Upper lobe of right lung (tissue), 1 donor: ENCODE measurements around the gene EXTL2. TPM values are rescaled to one million over a fixed set of nuclear protein-coding genes. Genes with fewer than 3 reads are reported as not detected.

Experiments used
- ATAC-seq: fragments of 200-7000 bp; cut with Tn5 transposase; one replicate; pipeline ENCODE4 v1.9.1; 2020; ENCODE audit warnings: mild to moderate bottlenecking, moderate library complexity
- DNase-seq: peaks from one replicate; pipeline ENCODE4 v3.0.0-alpha.2; 2020
- H3K27ac ChIP-seq: fragments of 200-600 bp; one replicate; pipeline ENCODE4 v1.8.0; 2022
- H3K27me3 ChIP-seq: fragments of 200-600 bp; one replicate; pipeline ENCODE4 v1.8.0; 2022; ENCODE audit warnings: mild to moderate bottlenecking
- H3K36me3 ChIP-seq: fragments of 200-600 bp; one replicate; pipeline ENCODE4 v1.8.0; 2022
- H3K4me1 ChIP-seq: fragments of 200-600 bp; one replicate; pipeline ENCODE4 v1.8.0; 2022
- H3K4me3 ChIP-seq: fragments of 200-600 bp; one replicate; pipeline ENCODE4 v1.8.0; 2022; ENCODE audit warnings: mild to moderate bottlenecking
- H3K9me3 ChIP-seq: fragments of 200-600 bp; one replicate; pipeline ENCODE4 v1.8.0; 2022
- CTCF ChIP-seq: fragments of 200-600 bp; IDR thresholded peaks from one replicate; pipeline ENCODE4 v1.8.0; 2022; ENCODE audit warnings: antibody characterized with exemption
- intact Hi-C: fragments of 100-400 bp; cut with DNase I; formaldehyde crosslinking; loops from one replicate; pipeline ENCODE4 v1.11.0; 2022
- long read RNA-seq: library from polyadenylated mRNA; unstranded; transcript quantifications from one replicate; pipeline ENCODE4 v2.0.0, GENCODE V29; 2021
- total RNA-seq: library from RNA; stranded (reverse); fragmentation: NEBNext Ultra II Directional; extraction: Animal tissue kit (Norgen Biotek cat#: 25700); gene quantifications from one replicate; pipeline ENCODE4 v1.2.1, GENCODE V29; 2021
- donor health status: DM: no; HTN: yes; CAD: no; lungs with severe emphysema.

EXTL2 gene
- total RNA-seq = 11.6 TPM
- long read RNA-seq, transcript EXTL2-202 (5 exons, 3,985 nt) = major isoform, 7 of 11 reads
- long read RNA-seq, partial matches to known transcripts = 1 of 11 reads
- long read RNA-seq, other reads (novel, unspliced or antisense) = 1 of 11 reads

GRCh38 chr1:100894603-100895539 is at the start of gene EXTL2:
Gene EXTL2, minus strand, starts transcription at chr1:100894842. Its CDS starts 6,085 bp downstream, at chr1:100888757.
- peaks cover 6% of the 10 kb centered on the region for H3K9me3 ChIP-seq
- no peak for TF ChIP-seq CTCF
- peak within 1 kb of the TSS; percentile 90 for H3K4me3 ChIP-seq
- H3K27me3 ChIP-seq = no peaks in the 10 kb centered on the region
- intact Hi-C loops = no loop called here
- peaks cover 12% of the 10 kb centered on the region for H3K36me3 ChIP-seq
- H3K27ac ChIP-seq = peak within 1 kb of the TSS; percentile 98
- ATAC-seq (peak; percentile 80), DNase-seq (peak; percentile 94)
- peaks cover 30% of the 10 kb centered on the region for H3K4me1 ChIP-seq

GRCh38 chr1:100943533-100943932 is 48.9 kb upstream of the EXTL2 start:
- intact Hi-C loops = no loop called here

GRCh38 chr1:100942304-100943046 is 47.8 kb upstream of the EXTL2 start:
- ATAC-seq = no peak
- no peaks in the 10 kb centered on the region for H3K9me3 ChIP-seq
- TF ChIP-seq CTCF = no peak
- no peak overlapping the region for H3K4me3 ChIP-seq
- peaks cover 15% of the 10 kb centered on the region for H3K36me3 ChIP-seq
- no peak for DNase-seq
- H3K27ac ChIP-seq = no peak overlapping the region
- H3K27me3 ChIP-seq = no peaks in the 10 kb centered on the region
- intact Hi-C loops = no loop called here
- no peaks in the 10 kb centered on the region for H3K4me1 ChIP-seq

More at GRCh38 chr1:100943533-100943932, 48.9 kb upstream of the EXTL2 start:
- no peaks in the 10 kb centered on the region for H3K9me3 ChIP-seq
- H3K27me3 ChIP-seq = no peaks in the 10 kb centered on the region
- H3K36me3 ChIP-seq = peaks cover 15% of the 10 kb centered on the region
- TF ChIP-seq CTCF = no peak
- H3K4me3 ChIP-seq = no peak overlapping the region
- H3K27ac ChIP-seq = no peak overlapping the region
- DNase-seq = no peak
- ATAC-seq = no peak
- H3K4me1 ChIP-seq = peaks cover 2% of the 10 kb centered on the region

GRCh38 chr1:100941580-100942216 is 47.1 kb upstream of the EXTL2 start:
- no peaks in the 10 kb centered on the region for H3K9me3 ChIP-seq
- TF ChIP-seq CTCF = no peak
- no peaks in the 10 kb centered on the region for H3K27me3 ChIP-seq
- ATAC-seq (no peak), DNase-seq (no peak)
- no peak overlapping the region for H3K27ac ChIP-seq
- H3K36me3 ChIP-seq = peaks cover 17% of the 10 kb centered on the region
- H3K4me1 ChIP-seq = no peaks in the 10 kb centered on the region
- intact Hi-C loops = no loop called here
- no peak overlapping the region for H3K4me3 ChIP-seq

GRCh38 chr1:100941098-100941527 is 46.5 kb upstream of the EXTL2 start:
- Histone ChIP-seq H3K27me3 (no peaks in the 10 kb centered on the region), H3K4me3 (no peak overlapping the region), H3K4me1 (no peaks in the 10 kb centered on the region), H3K9me3 (no peaks in the 10 kb centered on the region), H3K36me3 (peaks cover 19% of the 10 kb centered on the region), H3K27ac (no peak overlapping the region)
- TF ChIP-seq CTCF = no peak
- DNase-seq = no peak
- intact Hi-C loops = no loop called here
- ATAC-seq = no peak
